Glomerular visceral epithelial cell (primary cell): ENCODE results near the gene RTKN2.
"Not testable (repeated sequence)": the region's sequence is repeated elsewhere in the genome, so short reads cannot be mapped to it uniquely, and the experiment has no call there.

Experiments used
- DNase-seq: peaks from one replicate; pipeline ENCODE4 v3.0.0-alpha.2; 2016; ENCODE audit errors: extremely low spot score

Gene RTKN2, protein sequence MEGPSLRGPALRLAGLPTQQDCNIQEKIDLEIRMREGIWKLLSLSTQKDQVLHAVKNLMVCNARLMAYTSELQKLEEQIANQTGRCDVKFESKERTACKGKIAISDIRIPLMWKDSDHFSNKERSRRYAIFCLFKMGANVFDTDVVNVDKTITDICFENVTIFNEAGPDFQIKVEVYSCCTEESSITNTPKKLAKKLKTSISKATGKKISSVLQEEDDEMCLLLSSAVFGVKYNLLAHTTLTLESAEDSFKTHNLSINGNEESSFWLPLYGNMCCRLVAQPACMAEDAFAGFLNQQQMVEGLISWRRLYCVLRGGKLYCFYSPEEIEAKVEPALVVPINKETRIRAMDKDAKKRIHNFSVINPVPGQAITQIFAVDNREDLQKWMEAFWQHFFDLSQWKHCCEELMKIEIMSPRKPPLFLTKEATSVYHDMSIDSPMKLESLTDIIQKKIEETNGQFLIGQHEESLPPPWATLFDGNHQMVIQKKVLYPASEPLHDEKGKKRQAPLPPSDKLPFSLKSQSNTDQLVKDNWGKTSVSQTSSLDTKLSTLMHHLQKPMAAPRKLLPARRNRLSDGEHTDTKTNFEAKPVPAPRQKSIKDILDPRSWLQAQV

DNA sequence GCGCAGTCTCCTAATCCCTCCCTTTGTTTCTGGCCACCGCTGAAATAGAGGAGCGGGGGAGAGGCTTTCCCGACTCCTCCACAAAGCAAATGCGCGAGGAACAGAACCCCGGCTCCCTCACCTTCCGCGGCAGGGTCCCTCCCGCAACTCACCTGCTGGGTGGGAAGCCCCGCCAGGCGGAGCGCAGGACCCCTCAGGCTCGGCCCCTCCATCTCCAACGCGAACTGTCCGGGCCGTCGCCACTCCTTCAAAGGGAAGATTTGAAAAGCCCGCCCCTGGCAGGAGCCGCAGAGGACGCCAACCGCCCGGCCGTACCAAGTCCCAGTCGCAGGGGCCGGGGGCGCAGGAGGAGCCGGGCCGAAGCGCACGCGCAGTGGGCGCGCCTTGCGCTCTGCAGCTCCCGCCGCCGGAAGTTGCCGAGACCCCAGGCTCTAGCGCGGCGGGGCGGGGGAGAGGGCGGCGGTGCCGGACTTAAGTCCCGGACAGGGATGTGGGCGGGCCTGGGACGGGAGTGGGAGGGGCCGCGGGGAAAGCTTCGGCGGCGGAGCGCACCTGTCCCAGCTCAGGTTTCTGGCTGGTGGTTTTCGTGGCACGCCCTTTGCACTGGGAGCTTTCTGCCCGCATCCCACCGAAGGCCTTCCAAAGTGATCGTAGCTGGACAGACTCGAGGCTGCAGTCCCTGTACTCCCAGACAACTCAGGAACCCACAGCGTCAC is at the start of gene RTKN2:
Gene RTKN2 (minus strand): TSS at position 446 of the 716 bp plus-strand sequence. CDS start 234 bp downstream, at position 212.
- peak; percentile 92 for DNase-seq

DNA sequence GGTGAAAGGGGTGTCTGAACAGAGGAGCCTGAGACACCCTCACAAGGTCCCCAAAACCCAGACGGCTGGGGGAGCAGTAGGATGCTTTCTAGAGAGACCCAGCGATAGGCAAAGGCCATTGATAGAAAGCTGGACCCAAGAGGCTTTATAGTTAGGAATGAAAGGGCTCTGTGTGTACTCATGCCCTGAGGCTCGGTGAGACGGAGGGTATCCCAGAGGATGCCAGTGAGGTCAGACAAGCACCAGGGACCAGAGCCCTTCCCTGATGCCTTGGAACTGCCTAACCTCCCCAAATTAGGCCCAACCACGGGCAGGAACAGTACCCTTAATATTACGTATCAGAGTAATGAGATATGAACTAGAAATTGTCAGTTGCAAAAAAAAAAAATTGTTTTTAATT is 48.6 kb upstream of the RTKN2 start:
- no peak for DNase-seq

DNA sequence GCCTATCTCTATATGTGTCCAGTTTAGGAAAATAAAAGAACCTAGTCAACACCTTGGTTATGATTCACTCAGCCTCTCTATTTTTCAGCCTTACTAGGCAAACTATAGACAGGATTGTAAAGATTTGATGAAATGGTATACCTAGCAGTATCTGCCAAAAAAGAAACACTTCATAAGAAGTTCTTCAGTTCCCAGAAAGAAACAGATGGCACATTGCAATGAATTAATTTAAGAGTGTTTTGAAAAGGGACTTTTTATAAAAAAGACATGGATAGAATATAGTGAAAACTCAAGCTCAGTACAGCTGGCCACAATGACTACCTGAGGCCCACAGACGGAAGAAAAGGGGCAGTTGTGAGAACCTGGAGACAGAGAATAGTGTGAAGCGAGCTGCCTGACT is 40.6 kb upstream of the RTKN2 start:
- no peak for DNase-seq

DNA sequence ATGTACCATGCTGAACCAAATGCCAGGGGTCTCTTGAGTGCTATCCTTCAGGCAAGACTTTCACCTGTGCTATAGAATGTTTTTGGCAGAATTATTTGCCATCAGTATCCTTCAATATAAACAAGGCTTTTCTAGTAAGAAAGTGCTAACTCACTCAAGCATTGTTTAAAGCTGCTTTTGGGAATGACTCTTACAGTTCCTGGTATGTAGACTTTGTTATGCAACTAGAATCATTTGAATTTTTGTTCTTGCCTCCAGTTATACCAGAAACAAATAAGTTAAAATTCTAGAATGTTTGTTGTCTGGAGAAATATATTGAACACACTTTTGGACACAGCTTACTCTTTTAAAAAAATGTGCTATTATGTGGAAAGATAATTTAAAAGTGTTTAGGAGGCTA is 39.5 kb upstream of the RTKN2 start:
- DNase-seq: no peak

DNA sequence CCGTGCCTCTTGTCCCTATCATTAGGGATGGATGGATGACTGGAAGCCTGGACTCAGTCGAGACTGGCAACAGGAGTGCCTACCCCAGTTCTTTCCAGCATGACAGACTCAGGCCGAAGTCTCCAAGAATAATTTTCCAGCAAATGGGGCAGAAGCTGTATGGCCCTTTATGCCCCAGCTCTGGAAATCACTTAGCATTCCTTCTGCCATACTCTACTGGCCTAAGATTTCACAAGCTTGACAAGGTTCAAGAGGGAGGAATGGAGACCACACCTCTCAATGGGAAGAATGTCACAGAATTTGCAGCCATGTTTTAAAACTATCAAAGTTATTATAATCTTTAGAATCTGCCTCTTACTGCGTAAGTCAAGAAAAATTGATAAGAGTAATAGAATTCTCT is 39.0 kb upstream of the RTKN2 start:
- DNase-seq: no peak

DNA sequence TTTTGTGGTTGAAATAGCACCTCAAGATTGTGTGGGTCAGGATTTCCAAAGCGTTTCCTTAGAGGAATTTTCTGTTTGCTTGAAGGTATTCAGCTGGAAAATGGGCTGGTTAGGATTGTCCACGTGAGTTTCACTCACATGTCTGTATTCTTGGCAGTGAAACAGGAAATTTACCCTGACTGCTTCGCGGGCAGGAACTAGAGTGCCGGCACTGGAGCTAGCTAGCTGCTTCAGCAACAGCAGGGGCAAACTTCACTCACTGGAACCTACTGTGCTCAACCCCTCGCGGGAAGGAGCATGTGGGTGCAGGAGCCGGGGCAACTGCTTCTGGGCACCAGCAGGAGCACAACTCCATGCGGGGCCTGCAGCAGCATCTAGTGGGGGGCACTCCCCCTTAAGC is 38.0 kb upstream of the RTKN2 start:
- DNase-seq: peak; percentile 66

DNA sequence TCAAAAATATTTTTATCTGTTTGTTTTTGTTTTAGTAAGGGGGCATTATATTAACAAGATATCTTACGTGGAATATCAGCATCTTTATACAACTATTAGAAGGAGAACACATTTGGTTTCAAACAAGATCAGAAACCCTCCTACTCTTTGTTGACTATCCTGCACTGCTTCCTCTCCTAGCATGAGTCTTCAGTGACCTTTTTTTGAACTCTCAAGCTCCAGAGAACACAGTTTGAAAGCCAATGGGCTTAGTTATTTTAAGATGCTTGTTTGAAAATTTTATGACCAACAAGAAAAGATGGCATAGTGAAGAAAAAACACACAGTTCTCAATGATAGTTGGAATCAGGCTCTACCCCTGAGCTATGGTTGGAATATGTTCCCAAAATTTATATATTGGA is 37.2 kb upstream of the RTKN2 start:
- no peak for DNase-seq

DNA sequence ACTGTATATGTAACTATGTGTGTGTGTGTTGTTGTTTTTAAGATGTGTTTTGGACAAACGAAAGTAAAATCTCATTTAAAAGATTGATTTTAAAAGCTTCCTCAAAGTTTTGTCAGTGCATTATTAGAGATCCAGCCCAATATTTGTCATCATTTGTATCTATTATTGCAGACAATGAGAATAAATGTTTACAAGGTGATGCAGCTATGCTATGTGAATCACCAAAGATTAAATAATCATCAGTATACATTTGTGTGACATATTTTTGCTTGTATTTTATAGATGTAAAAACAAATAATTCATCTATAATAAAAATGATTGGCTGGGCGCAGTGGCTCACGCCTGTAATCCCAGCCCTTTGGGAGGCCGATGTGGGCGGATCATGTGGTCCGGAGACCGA is 35.3 kb upstream of the RTKN2 start:
- DNase-seq: no peak

DNA sequence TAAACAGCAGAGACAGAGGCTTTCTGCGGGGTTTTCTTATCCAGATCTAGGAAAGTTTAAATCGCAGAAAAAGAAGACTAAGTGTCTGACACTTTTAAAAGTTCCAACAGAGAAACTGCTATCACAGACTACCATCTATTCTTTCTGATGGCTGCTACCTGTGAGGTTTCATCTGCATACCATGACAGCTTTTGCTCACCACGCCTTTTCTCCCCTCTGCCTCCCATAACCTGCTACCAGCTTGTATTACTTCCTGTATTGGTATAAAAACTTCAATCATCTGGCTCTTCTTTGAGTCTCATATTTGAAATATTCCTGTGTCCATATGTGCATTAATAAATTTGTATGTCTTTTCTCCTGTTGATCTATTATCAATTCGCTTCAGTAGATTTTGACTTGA is 34.1 kb upstream of the RTKN2 start:
- no peak for DNase-seq

DNA sequence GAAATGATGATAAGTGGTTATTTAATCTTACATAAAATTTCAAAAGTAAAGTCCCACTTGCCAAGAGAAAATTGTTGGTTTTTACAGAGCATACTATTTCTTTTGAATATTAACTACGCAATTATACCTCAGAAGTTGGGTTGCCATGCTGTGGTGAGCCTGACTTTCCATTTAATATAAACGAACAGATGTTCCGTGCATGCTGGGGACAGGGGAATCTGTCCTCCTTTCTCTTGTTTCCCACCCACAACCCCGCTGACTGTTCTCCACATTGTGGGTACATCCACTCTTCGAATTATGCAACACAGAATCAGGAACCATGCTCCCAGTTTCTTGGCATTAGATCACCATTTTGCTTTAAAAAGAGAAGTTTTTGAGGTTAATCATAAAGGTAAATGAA is 29.2 kb upstream of the RTKN2 start:
- DNase-seq: no peak

DNA sequence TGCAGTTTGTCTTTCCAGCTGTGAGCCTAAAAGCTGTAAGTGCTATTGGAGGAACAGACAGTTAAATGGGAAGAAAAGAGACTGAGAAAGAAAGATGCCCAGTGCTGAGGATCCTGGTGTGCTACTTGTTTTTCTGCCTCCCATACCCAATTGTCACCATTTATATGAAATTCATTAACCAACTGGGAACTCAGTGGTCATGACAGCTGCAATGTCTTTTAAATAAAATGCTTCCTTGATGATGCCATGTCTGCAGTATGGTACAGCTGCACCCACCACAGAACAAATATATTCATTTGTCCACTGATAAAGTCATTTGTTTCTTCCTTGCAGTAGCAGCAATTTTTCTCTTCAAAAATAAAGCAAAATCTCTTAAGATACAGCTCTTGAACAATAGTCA is 15.6 kb upstream of the RTKN2 start:
- DNase-seq: peak; percentile 25

DNA sequence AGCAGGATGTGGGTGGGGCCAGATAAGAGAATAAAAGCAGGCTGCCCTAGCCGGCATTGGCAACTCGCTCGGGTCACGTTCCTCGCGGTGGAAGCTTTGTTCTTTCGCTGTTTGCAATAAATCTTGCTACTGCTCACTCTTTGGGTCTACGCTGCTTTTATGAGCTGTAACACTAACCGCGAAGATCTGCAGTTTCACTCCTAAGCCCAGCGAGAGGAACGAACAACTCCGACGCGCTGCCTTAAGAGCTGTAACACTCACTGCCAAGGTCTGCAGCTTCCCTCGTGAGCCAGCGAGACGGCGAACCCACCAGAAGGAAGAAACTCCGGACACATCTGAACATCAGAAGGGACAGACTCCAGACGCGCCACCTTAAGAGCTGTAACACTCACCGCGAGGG is 12.7 kb upstream of the RTKN2 start:
- DNase-seq: not testable (repeated sequence)

DNA sequence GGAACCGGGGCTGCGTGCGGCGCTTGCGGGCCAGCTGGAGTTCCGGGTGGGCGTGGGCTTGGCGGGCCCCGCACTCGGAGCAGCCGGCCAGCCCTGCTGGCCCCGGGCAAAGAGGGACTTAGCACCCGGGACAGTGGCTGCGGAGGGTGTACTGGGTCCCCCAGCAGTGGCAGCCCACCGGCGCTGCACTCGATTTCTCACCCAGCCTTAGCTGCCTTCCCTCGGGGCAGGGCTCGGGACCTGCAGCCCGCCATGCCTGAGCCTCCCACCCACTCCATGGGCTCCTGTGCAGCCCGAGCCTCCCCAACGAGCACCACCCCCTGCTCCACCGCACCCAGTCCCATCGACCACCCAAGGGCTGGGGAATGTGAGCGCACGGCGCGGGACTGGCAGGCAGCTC is 11.7 kb upstream of the RTKN2 start:
- DNase-seq: not testable (repeated sequence)

DNA sequence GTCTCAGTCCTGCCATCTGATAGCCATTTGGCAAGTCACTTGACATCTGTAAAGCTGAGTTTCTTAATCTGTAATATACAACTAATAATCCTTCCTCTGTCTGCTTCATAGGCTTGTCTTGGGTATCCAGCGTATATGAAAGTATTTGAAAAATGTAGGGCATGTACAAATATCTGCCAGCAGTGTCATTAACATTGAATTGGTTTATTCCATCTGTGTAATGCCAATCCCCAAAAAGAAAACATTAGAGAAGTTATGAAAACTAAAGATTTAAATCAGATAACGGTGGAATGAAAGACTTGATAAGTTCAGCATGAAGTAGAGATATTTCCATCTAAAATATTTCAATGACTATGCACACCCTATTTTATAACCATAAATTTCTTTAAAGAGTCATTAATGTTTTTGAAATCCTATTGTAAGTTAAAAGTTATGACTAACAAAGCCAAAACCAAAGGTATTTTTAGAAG is 9.8 kb upstream of the RTKN2 start:
- no peak for DNase-seq

DNA sequence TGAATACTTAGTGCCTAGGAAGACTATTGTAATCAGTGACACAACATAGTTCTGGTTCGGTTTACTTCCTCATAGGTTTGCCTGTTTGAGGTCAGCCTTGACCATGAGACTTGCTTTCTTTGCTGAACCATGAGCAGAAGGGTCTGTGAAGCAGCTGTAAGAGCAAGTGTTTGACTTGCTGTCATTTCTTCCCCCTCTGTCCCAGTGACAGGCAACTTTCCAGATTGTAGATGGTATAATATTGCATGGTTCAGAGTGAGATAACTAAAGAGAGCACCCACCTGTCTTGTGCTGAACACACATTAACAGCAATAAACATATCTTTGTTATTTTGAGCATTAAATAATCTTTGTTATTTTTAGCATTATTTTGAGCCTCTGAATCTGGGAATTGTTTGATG is 9.3 kb upstream of the RTKN2 start:
- no peak for DNase-seq

DNA sequence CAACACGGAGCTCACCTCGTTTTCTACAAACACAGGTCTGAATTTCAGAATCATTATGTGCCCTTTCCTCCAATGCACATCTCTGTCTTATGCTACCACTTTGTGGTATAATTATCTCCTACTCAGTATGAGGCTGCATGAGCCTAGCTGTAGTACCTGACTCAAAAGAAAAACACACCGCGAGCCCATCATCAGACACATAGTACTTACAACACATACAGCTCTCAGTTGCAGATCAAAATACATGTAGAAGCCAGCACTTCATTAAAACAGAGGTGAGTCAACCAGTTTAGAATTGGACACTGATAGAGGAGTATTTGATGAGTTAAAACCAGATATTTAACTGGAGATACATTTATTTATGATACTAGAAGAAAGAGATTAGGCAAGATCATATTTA is 1.4 kb upstream of the RTKN2 start:
- DNase-seq: no peak

DNA sequence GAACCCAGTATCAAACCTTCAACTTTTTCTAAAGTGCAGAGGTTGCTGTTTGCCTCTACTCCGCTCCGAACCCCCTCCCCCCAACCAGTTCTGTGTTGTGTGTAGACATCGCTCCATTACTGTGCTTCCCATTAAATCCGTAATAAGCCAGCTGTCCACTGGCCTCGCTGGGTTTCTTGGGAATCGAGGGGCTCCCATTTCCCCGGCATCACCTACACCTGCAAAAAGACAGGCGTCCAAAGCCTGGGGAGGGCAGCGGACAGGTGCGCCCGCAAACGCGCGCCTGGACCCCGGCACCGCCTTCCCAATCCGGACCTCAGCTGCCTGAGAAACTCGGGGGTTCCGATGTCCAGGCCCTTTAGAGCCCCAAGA is 631 bp downstream of the RTKN2 start:
- DNase-seq: peak; percentile 17

DNA sequence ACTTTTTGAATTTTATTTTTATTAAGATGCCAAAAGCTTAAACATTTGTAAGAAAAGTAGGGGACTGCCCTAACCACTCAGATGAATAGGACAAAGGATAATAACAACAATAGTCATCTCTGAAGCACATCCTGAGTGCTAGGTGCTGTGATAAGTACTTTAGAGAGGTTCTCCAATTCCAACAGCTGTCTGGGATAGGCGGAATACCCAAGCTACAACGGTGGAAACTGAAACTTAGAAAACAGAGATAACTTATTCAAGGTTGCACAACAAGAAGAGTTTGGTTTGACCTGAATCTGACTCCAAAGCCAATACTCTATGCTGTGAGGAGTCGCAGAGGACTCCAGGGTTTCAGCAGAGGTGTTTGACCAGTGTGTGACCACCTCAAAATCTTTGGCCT is 2.0 kb downstream of the RTKN2 start:
- no peak for DNase-seq

DNA sequence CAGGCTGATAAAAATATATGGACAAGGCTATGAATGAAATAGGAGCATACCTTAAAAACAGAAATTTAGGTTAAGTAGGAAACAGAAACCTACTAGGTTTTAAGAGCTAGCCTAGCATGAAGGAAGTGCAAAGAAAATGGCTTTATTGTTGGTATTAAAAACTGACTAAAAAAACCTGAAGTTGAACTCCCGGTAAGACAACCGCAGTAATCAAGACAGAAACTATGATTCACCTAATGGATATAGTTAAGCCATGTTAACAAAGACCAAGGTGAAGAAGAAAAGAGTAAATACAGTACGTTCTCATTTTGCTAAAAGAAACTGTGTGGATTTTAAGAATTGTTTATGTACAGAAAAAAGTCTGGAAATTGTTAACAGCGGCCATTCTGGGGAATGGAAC is 2.5 kb downstream of the RTKN2 start:
- no peak for DNase-seq

DNA sequence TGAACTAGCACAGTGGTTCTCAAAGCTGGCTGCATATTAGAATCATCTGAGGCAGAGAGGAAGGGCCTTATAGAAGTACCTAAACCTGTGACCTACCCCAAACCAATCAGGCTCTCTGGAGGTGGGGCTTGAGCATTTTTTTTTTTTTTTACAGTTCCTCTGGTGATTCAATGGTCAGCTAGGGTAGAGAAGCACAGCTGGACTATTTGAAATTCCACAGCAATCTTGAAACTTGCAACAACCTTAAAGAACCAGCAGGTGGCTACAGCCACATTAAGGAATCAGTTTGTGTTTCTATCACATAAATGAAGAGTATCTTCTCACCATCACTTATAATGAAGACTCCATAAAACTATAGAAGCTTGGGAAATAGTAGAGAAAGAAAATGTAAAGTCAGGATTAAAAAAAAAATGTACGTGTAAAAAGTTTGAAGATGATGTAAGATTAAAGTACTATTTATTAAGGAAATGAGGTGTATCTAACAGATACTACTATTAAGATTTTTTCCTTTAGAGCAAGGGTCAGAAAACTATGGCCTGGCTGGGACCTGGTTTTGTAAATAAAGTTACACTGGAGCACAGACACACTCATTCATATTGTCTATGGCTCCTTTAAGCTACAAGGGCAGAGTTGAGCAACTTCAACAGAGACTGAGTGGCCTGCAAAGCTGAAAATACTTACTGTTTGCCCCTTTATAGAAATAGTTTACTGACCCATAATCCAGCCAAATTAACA is 3.8 kb downstream of the RTKN2 start:
- DNase-seq: peak; percentile 87

DNA sequence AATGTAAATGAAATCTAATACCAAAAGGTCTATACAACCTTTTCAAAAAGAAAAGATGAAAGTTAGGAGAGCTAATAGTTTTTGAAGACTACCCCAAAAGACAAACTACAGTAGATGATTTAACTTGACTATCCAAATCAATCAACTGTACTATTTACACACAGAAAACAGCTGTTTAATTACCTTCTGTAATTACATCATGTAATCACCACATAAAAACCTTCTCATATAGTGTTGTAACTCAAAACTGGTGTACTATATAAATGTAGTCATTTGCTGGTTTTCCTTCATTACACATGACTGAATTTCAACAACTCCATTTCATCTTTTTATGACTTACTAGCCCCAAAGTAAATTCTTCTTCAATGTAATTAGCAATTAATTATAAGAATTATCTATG is 4.5 kb downstream of the RTKN2 start:
- DNase-seq: no peak

DNA sequence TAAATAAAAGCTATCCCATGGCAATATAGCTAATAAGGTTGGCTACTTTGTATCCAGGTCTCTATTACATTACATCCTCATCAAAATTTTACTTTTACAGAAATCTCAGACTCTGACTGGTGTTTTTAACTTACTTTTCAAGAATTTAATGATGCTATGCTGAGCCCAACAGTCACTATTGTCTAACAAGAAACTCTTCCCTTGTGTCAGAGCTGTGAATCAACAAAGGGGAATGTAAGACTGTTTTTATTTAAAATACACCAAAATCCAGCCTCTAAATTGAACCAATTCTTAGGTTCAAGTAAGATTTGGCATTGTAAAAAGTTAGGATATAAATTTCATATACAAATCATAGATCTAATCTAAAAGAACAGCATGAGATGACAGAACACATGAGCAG is 7.0 kb downstream of the RTKN2 start:
- no peak for DNase-seq
